H1 (cell line): ENCODE data around the gene TMEM72. TPM values are rescaled to one million over a fixed set of nuclear protein-coding genes. Genes with fewer than 3 reads are reported as not detected.
A peak's percentile ranks its signal among the peaks of the same experiment; 100 is the strongest.

ENCODE experiments used
- CTCF ChIA-PET: fragments of 300-600 bp; sonication (Branson Sonifier 250); formaldehyde crosslinking; loops from one replicate; lab custom pipeline; 2021; ENCODE audit not compliant: partially characterized antibody; lab: Charles Lee
- POLR2A ChIA-PET: fragments of 300-600 bp; sonication (Branson Sonifier 250); formaldehyde crosslinking; loops from one replicate; lab custom pipeline; 2021; ENCODE audit warnings: inconsistent platforms; ENCODE audit not compliant: partially characterized antibody; lab: Charles Lee
- DNase-seq, 2 experiments: peaks; one replicate each; pipeline versions ENCODE4 v3.0.0 to v3.0.0-alpha.2; 2010 to 2022; ENCODE audit warnings: low spot score in 2 of 2, low read depth in 1 of 2, mixed read lengths in 1 of 2
- FAIRE-seq: peaks from 2 replicates; lab custom pipeline; 2011; peaks lifted over from hg19 to GRCh38; lab: Jason Lieb, UNC
- H2AFZ ChIP-seq: 2 replicates; pipeline ENCODE4 v1.8.1; 2012; ENCODE audit warnings: low read length, inconsistent platforms
- H2AK5ac ChIP-seq: 2 replicates; pipeline ENCODE4 v1.6.1; 2013; ENCODE audit warnings: low read depth, low read length
- H2BK120ac ChIP-seq: replicated peaks from 2 replicates; pipeline ENCODE3; 2013; ENCODE audit warnings: low read depth, low read length, inconsistent platforms
- H2BK12ac ChIP-seq: 2 replicates; pipeline ENCODE4 v1.6.1; 2013; ENCODE audit warnings: low read depth, low read length
- H2BK15ac ChIP-seq: 2 replicates; pipeline ENCODE4 v1.6.1; 2013; ENCODE audit warnings: low read length
- H2BK20ac ChIP-seq: 2 replicates; pipeline ENCODE4 v1.6.1; 2013; ENCODE audit warnings: low read length
- H2BK5ac ChIP-seq: 2 replicates; pipeline ENCODE4 v1.6.1; 2013; ENCODE audit warnings: low read depth, low read length
- H3K14ac ChIP-seq: 2 replicates; pipeline ENCODE4 v1.6.1; 2013; ENCODE audit warnings: inconsistent platforms; ENCODE audit not compliant: insufficient read length
- H3K18ac ChIP-seq: 2 replicates; pipeline ENCODE4 v1.6.1; 2013; ENCODE audit warnings: low read length; ENCODE audit errors: extremely low read depth
- H3K23ac ChIP-seq: 2 replicates; pipeline ENCODE4 v1.6.1; 2013; ENCODE audit warnings: inconsistent platforms; ENCODE audit not compliant: insufficient read length
- H3K23me2 ChIP-seq: 2 replicates; pipeline ENCODE4 v1.6.1; 2013; ENCODE audit warnings: low read depth, low read length
- H3K27ac ChIP-seq: 2 replicates; pipeline ENCODE4 v1.6.1; 2011; ENCODE audit warnings: low read depth, low read length, inconsistent platforms
- H3K27me3 ChIP-seq, 4 experiments: replicated peaks in 1 of 4; 1 replicate in 1 of 4; 2 replicates in 3 of 4; pipeline versions ENCODE4 v1.6.1 to v1.8.1; 2011 to 2013; ENCODE audit warnings: low read length in 3 of 4, mild to moderate bottlenecking in 3 of 4, inconsistent platforms in 2 of 4, mixed read lengths in 2 of 4, moderate library complexity in 1 of 4; ENCODE audit not compliant: control insufficient read depth in 3 of 4, insufficient read depth in 3 of 4; ENCODE audit errors: extremely low read depth in 1 of 4
- H3K36me3 ChIP-seq, 4 experiments: 2 replicates each; pipeline versions ENCODE4 v1.6.1 to v1.8.1; 2011 to 2013; ENCODE audit warnings: mild to moderate bottlenecking in 4 of 4, low read length in 3 of 4, moderate library complexity in 2 of 4, control low read depth in 1 of 4, inconsistent platforms in 1 of 4; ENCODE audit not compliant: insufficient read depth in 4 of 4, control insufficient read depth in 2 of 4
- H3K4ac ChIP-seq: replicated peaks from 2 replicates; pipeline ENCODE3; 2013; ENCODE audit warnings: low read length, low read depth, mixed read lengths, inconsistent platforms; ENCODE audit not compliant: insufficient read length
- H3K4me1 ChIP-seq, 4 experiments: replicated peaks in 1 of 4; 1 replicate in 1 of 4; 2 replicates in 3 of 4; pipeline versions ENCODE4 v1.6.1 to v1.8.1; 2011 to 2013; ENCODE audit warnings: low read length in 3 of 4, inconsistent platforms in 2 of 4, mixed read lengths in 1 of 4; ENCODE audit not compliant: insufficient read depth in 4 of 4, control insufficient read depth in 3 of 4
- H3K4me2 ChIP-seq, 2 experiments: 2 replicates each; pipeline versions ENCODE4 v1.6.1 to v1.8.1; 2011 to 2013; ENCODE audit warnings: low read depth in 2 of 2, low read length in 2 of 2, control low read depth in 1 of 2, inconsistent platforms in 1 of 2, mild to moderate bottlenecking in 1 of 2; ENCODE audit not compliant: insufficient read depth in 1 of 2
- H3K4me3 ChIP-seq, 4 experiments: fragments of 200-600, 300-600 bp in 1 of 4; sonication (generic), shearing (Covaris generic), sonication (Bioruptor Twin) in 1 of 4; 2 replicates each; pipeline versions ENCODE4 v1.5.1 to v1.8.1; 2011 to 2016; ENCODE audit warnings: low read length in 4 of 4, low read depth in 3 of 4, control low read depth in 2 of 4, inconsistent platforms in 2 of 4, mild to moderate bottlenecking in 2 of 4, mixed read lengths in 1 of 4, moderate library complexity in 1 of 4; ENCODE audit not compliant: insufficient read depth in 2 of 4; ENCODE audit errors: extremely low read depth in 1 of 4
- H3K56ac ChIP-seq: replicated peaks from 2 replicates; pipeline ENCODE3; 2013; ENCODE audit warnings: low read depth, mild to moderate bottlenecking, mixed read lengths, low read length, inconsistent platforms; ENCODE audit not compliant: insufficient read length
- H3K79me1 ChIP-seq: 2 replicates; pipeline ENCODE4 v1.6.1; 2013; ENCODE audit warnings: low read depth, low read length, control low read depth
- H3K79me2 ChIP-seq, 2 experiments: 2 replicates each; pipeline versions ENCODE4 v1.6.1 to v1.8.1; 2012 to 2013; ENCODE audit warnings: low read length in 2 of 2, mild to moderate bottlenecking in 2 of 2, inconsistent platforms in 1 of 2; ENCODE audit not compliant: insufficient read depth in 2 of 2, control insufficient read depth in 1 of 2
- H3K9ac ChIP-seq, 4 experiments: replicated peaks in 1 of 4; 1 replicate in 1 of 4; 2 replicates in 3 of 4; pipeline versions ENCODE4 v1.6.1 to v1.8.1; 2011 to 2013; ENCODE audit warnings: low read depth in 3 of 4, low read length in 3 of 4, control low read depth in 2 of 4, mild to moderate bottlenecking in 2 of 4, moderate library complexity in 2 of 4, inconsistent platforms in 1 of 4; ENCODE audit errors: extremely low read depth in 1 of 4
- H3K9me3 ChIP-seq, 2 experiments: 2 replicates each; pipeline versions ENCODE4 v1.6.1 to v1.8.1; 2012 to 2013; ENCODE audit warnings: mild to moderate bottlenecking in 2 of 2, moderate library complexity in 2 of 2, control low read depth in 1 of 2, inconsistent platforms in 1 of 2, low read depth in 1 of 2, low read length in 1 of 2, mixed read lengths in 1 of 2; ENCODE audit not compliant: insufficient read depth in 2 of 2
- H4K20me1 ChIP-seq, 2 experiments: replicated peaks in 1 of 2; 2 replicates each; pipeline versions ENCODE3 to v1.8.1; 2011 to 2013; ENCODE audit warnings: inconsistent platforms in 2 of 2, low read length in 2 of 2, mild to moderate bottlenecking in 1 of 2; ENCODE audit not compliant: insufficient read depth in 2 of 2, control insufficient read depth in 1 of 2
- H4K5ac ChIP-seq: 2 replicates; pipeline ENCODE4 v1.6.1; 2013; ENCODE audit warnings: low read length, low read depth, mixed read lengths, inconsistent platforms; ENCODE audit not compliant: insufficient read length
- H4K8ac ChIP-seq: 2 replicates; pipeline ENCODE4 v1.8.0; 2013; ENCODE audit warnings: mild to moderate bottlenecking, moderate library complexity, low read length, inconsistent platforms; ENCODE audit not compliant: insufficient read depth; ENCODE audit errors: extremely low read depth
- H4K91ac ChIP-seq: replicated peaks from 2 replicates; pipeline ENCODE3; 2013; ENCODE audit warnings: low read length, mixed read lengths, inconsistent platforms; ENCODE audit not compliant: insufficient read length
- BACH1 ChIP-seq: IDR thresholded peaks from 2 replicates; pipeline ENCODE4 v1.6.1; 2012; ENCODE audit warnings: low read length, improper control_type of control experiment
- CTBP2 ChIP-seq: IDR thresholded peaks from 2 replicates; pipeline ENCODE4 v1.7.0; 2011; ENCODE audit warnings: borderline replicate concordance, mild to moderate bottlenecking, moderate library complexity, mixed read lengths, low read length; ENCODE audit not compliant: insufficient read depth, insufficient read length
- EGR1 ChIP-seq: IDR thresholded peaks from 2 replicates; pipeline ENCODE4 v1.6.1; 2011; ENCODE audit warnings: low read depth, low read length, borderline replicate concordance
- HDAC2 ChIP-seq, 2 experiments: fragments of 300-600 bp in 1 of 2; sonication (generic) in 1 of 2; IDR thresholded peaks; 2 replicates each; pipeline ENCODE4 v1.6.1; 2011 to 2012; ENCODE audit warnings: low read depth in 2 of 2, low read length in 2 of 2, mild to moderate bottlenecking in 2 of 2, moderate library complexity in 2 of 2, borderline replicate concordance in 1 of 2, inconsistent platforms in 1 of 2
- JUND ChIP-seq: IDR thresholded peaks from 2 replicates; pipeline ENCODE4 v1.6.1; 2011; ENCODE audit warnings: mild to moderate bottlenecking, improper control_type of control experiment, low read length
- KDM4A ChIP-seq: IDR thresholded peaks from one replicate; pipeline ENCODE4 v1.7.1; 2012; ENCODE audit warnings: low read depth, mild to moderate bottlenecking, moderate library complexity, low read length, inconsistent platforms; ENCODE audit not compliant: severe bottlenecking
- MAFK ChIP-seq: IDR thresholded peaks from 2 replicates; pipeline ENCODE4 v1.6.1; 2012; ENCODE audit warnings: low read depth, mild to moderate bottlenecking, improper control_type of control experiment, low read length
- RXRA ChIP-seq: IDR thresholded peaks from 2 replicates; pipeline ENCODE4 v1.6.1; 2011; ENCODE audit warnings: low read depth, mild to moderate bottlenecking, low read length, moderate library complexity; ENCODE audit not compliant: insufficient read depth
- SP4 ChIP-seq: IDR thresholded peaks from 2 replicates; pipeline ENCODE4 v1.6.1; 2012; ENCODE audit warnings: low read length, inconsistent platforms
- WGBS, 2 experiments: shearing (Covaris generic) in 1 of 2; methylation state at CpG; one replicate each; pipeline versions ENCODE4 v1.1.6 to v1.1.7; 2013 to 2015; ENCODE audit warnings: low lambda C conversion rate in 2 of 2, mixed read lengths in 2 of 2, inconsistent platforms in 1 of 2, low coverage in 1 of 2, missing lambda C conversion rate in 1 of 2; ENCODE audit not compliant: insufficient replicate concordance in 2 of 2, insufficient coverage in 1 of 2, insufficient read length in 1 of 2; ENCODE audit errors: extremely low coverage in 1 of 2, missing lambda C conversion rate in 1 of 2; 5-methylcytosine and 5-hydroxymethylcytosine counted together
- polyA plus RNA-seq, 7 experiments: library from polyadenylated mRNA; depleted of rRNA in 3 of 7; stranded (reverse) in 5 of 7; unstranded in 2 of 7; fragments of >200 nt in 5 of 7; fragments of 200-250 nt in 2 of 7; gene quantifications; 1 replicate in 5 of 7; 2 replicates in 1 of 7; 4 replicates in 1 of 7; pipeline versions ENCODE4 v1.2.1 to v1.2.3, GENCODE V29; 2011 to 2013; ENCODE audit warnings: missing spikeins in 2 of 7, mixed read lengths in 2 of 7
- total RNA-seq: library from RNA; stranded (reverse); fragmentation: NEBNext Ultra II Directional; extraction: Animal tissue kit (Norgen Biotek cat#: 25700); gene quantifications from 2 replicates; pipeline ENCODE4 v1.2.1, GENCODE V29; 2021
- TF ChIP-seq, protein P1 (sequence below), 3 experiments: IDR thresholded peaks; 1 replicate in 2 of 3; 2 replicates in 1 of 3; pipeline versions ENCODE4 v1.5.1 to v1.6.1; 2011; ENCODE audit warnings: low read length in 3 of 3, mild to moderate bottlenecking in 3 of 3, inconsistent platforms in 2 of 3, low read depth in 1 of 3, moderate library complexity in 1 of 3; ENCODE audit not compliant: insufficient read depth in 1 of 3; ENCODE audit errors: control extremely low read depth in 1 of 3

TMEM72 gene
- total and polyA plus RNA-seq, 2 of the 8 experiments (the other 6 are each of a cell fraction or from before 2014, with no cell fraction given), result not detected

DNA sequence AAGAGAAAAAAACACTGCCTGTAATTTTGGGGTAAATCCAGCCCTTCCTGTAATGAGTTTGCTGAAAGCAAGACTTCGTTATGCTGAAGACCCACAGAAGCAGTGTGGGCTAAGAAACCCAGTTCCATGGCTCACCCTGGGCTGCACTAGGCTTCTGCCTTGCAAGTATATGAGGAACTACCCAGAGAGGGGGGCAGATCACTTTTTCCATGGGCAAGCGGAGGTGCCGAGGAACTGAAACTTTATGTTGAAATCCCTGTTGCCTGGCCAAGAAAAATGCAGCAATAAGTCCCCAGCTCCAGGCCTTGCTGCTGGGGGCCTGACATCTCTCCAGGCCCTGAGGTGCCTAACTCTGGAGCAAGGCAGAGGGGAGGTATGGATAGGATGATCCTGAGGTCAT, 57.0 kb downstream of the TMEM72 start:
- DNase-seq (no peak), FAIRE-seq (no peak)
- no peak overlapping the region for H3K18ac ChIP-seq
- 0 out of 2 replicates have a peak overlapping the region, but pooled peaks have one; percentile 55 for H2BK20ac ChIP-seq
- no peak overlapping the region for H2BK120ac ChIP-seq
- H3K27me3 ChIP-seq, result no peaks in the 10 kb centered on the region; a peak in 1 of 7 replicates
- 90% methylated on average over 3 of the region's 3 CpGs; no CpG with 5 or more reads in 1 of the 2 experiments for WGBS, 2 experiments
- no peak overlapping the region for H3K4me3 ChIP-seq
- peak overlapping the region; percentile 56; the same call in 1 of the 2 replicates for H2BK5ac ChIP-seq
- no peak overlapping the region for H4K8ac ChIP-seq
- H3K27ac ChIP-seq, result no peak overlapping the region
- peaks cover 5% of the 10 kb centered on the region; the same call in 1 of the 2 replicates for H3K23me2 ChIP-seq
- no peak overlapping the region for H4K5ac ChIP-seq
- H2BK15ac ChIP-seq, result peak overlapping the region; percentile 25; the same call in 1 of the 2 replicates
- no peak overlapping the region for H4K91ac ChIP-seq
- H3K4me1 ChIP-seq, result peaks cover 18 to 39% (median 26%) of the 10 kb centered on the region in 4 experiments
- peaks cover 0 to 6% (median 0%) of the 10 kb centered on the region in 4 experiments; a peak in 3 of 8 replicates for H3K36me3 ChIP-seq
- no peak overlapping the region for H3K9ac ChIP-seq
- no peak overlapping the region for H2BK12ac ChIP-seq
- no peak overlapping the region for H3K23ac ChIP-seq
- peaks cover 5% of the 10 kb centered on the region; the same call in 1 of the 2 replicates for H3K79me1 ChIP-seq
- CTCF ChIA-PET, result interaction anchor here (1.0 to 11.2 kb wide), 8 partner anchors 8 to 43 kb away, joined by 3 to 143 read pairs (median 24); partner anchors contain the start of gene DEPP1
- no peaks in the 10 kb centered on the region for H3K9me3 ChIP-seq
- no peak overlapping the region for H3K14ac ChIP-seq
- POLR2A ChIA-PET, result interaction anchor here (0.9 to 1.2 kb wide), 3 partner anchors 11 to 60 kb away, joined by 3 to 4 read pairs (median 3); partner anchors contain the start of gene DEPP1
- H3K56ac ChIP-seq, result no peak overlapping the region
- H3K4ac ChIP-seq, result no peak overlapping the region
- H3K79me2 ChIP-seq, result no peaks in the 10 kb centered on the region
- no peak overlapping the region for H2AFZ ChIP-seq
- peak overlapping the region; percentile 83; the same call in 1 of the 2 replicates for H2AK5ac ChIP-seq
- H3K4me2 ChIP-seq, result no peak overlapping the region
- peaks cover 0 to 2% of the 10 kb centered on the region in 2 experiments for H4K20me1 ChIP-seq
- TF ChIP-seq CTBP2, result no peak
- no peak for TF ChIP-seq SP4
- no peak for TF ChIP-seq JUND
- TF ChIP-seq, protein P1, sequence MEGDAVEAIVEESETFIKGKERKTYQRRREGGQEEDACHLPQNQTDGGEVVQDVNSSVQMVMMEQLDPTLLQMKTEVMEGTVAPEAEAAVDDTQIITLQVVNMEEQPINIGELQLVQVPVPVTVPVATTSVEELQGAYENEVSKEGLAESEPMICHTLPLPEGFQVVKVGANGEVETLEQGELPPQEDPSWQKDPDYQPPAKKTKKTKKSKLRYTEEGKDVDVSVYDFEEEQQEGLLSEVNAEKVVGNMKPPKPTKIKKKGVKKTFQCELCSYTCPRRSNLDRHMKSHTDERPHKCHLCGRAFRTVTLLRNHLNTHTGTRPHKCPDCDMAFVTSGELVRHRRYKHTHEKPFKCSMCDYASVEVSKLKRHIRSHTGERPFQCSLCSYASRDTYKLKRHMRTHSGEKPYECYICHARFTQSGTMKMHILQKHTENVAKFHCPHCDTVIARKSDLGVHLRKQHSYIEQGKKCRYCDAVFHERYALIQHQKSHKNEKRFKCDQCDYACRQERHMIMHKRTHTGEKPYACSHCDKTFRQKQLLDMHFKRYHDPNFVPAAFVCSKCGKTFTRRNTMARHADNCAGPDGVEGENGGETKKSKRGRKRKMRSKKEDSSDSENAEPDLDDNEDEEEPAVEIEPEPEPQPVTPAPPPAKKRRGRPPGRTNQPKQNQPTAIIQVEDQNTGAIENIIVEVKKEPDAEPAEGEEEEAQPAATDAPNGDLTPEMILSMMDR (IDR thresholded peaks at IDR 0.05; ENCODE audit: control extremely low read depth in 1 of 3, insufficient read depth in 1 of 3, low read depth in 1 of 3, low read length in 3 of 3), result no peak
- no peak for TF ChIP-seq EGR1
- no peak for TF ChIP-seq RXRA
- TF ChIP-seq MAFK, result no peak
- no peak for TF ChIP-seq KDM4A
- no peak for TF ChIP-seq HDAC2 (IDR thresholded peaks at IDR 0.05; ENCODE audit: borderline replicate concordance in 1 of 2, low read depth in 2 of 2, low read length in 2 of 2)
- TF ChIP-seq BACH1, result no peak
